Activated CD8-positive, alpha-beta memory T cell treated with anti-CD3 and anti-CD28 coated beads, Interleukin-2, amount 50 U/mL, for 4 hours (primary cell): ENCODE data around the gene LMF1.
"Not testable (repeated sequence)": the region's sequence is repeated elsewhere in the genome, so short reads cannot be mapped to it uniquely, and the experiment has no call there.

ENCODE experiments used
- DNase-seq: peaks from one replicate; pipeline ENCODE4 v3.0.0-alpha.2; 2020

LMF1 gene

DNA sequence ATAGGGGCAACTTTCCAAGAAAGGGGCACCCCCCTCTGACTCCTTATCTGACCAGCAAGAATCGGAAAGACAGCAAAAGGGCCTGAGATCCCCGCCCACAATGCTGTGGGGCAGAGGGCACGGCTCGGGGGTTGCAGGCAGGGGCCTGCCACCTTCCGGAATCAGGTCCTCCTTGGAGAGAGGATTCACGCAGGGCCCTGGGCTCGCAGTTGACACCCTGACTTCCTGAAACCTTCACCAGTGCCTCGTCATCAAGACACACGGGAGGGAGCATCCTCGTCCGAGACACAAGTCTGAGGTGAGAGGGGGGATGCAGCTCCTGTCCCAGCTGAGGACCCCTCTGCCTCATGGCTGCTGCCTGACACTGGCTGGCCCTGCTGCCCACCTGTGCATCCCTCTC, 81.2 kb downstream of the LMF1 start:
- DNase-seq: no peak

GRCh38 chr16:888901-889570, 81.7 kb downstream of the LMF1 start:
- no peak for DNase-seq

DNA sequence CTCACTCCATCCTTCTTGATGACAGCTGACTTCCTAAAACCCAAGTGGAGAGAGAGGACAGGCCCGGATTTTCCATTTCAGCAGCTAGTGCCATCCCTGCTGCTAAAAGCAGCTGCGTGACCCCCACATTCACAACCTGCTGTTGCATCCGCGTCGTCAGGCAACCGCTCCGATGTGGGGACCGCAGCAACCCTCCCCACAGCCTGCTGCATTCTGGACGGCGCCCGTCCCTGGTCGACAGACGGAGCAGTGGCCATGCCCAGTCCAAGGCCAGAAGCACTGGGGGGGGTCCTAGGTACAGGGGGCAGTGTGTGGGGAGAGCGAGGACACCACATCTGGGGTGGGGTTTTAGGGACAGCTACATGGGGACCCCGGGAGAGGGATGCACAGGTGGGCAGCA, 82.3 kb downstream of the LMF1 start:
- DNase-seq: not testable (repeated sequence)

DNA sequence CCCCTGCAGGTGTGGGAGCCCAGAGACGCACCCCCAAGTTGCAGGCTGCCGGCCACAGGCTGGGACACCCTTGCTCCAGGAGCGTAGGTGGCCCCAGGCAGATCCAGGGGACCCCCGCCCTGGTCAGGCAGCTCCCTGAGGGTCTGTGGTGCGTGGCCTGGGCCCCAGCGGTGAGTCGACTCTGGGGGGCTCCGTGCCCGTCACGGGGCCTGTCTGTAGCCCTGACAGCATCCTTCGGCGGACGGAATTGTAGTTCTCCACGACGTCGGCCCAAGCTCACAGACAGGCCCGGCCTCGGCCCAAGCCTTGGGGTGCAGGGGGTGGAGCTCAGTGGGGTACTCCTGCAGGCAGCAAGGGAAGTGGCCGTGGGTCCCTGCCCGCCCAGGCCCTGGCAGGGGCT, 82.9 kb downstream of the LMF1 start:
- no peak for DNase-seq

- DNase-seq: no peak
Measured at GRCh38 chr16:886802-887731, 83.7 kb downstream of the LMF1 start.

DNA sequence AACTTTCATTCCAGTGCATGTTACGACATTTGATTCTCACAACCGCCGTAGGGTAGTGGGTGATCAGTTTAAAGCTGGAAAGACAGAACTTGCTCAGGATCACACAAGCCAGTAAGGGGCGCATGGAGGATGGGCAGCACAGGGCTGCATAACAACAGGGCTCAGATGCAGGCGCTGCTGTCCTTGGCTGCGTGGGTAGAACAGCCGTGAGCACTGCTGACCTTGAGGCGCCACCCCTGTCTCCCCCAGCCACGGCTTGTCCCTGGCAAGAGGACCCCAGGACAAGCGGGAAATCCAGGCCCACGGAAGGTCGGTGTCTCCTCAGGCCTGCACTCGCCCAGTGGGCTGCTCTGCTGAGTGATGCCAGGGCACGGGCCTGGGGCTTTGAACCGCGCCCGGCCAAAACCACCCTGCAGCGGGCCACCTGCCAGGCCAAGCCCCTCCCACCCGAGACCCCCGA, 84.7 kb downstream of the LMF1 start:
- DNase-seq: no peak

- DNase-seq: no peak
Measured at GRCh38 chr16:885391-885790, 85.4 kb downstream of the LMF1 start.

DNA sequence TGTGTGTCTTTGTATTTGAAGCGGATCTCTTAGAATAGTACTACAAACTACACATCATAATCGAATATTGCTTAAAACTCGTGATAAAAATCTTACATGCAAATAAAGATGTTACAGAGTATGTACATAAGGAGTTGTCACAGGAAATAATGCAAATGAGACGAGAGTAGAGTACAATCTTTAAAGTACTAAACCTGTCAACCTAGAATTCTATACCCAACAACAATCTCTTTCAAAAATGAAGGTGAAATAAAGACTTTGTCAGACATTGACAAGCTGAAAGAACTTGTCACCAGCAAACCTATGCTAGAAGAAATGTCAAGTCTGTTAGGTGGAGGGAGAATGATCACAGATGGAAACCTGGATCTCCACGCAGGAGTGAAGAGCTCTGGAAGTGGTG, 86.6 kb downstream of the LMF1 start:
- no peak for DNase-seq

GRCh38 chr16:883781-884180, 87.0 kb downstream of the LMF1 start:
- no peak for DNase-seq

DNA sequence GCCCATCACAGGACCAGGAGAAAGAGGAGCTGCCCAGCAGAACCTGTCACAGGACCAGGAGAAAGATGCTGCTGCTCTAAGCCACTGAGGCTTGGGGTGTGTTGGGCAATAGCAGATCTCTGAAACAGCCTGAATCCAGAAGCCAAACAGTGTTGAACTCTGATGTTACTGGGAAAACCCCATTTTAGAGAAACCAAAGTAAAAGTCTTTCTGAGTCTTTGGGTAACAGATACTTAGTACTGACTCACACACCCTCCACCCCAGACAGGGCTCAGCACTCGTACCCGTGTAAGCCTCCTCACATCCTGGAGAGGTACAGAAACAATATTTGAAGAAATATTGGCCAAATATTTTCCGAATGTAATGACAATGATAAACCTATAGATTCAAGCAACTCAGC, 87.4 kb downstream of the LMF1 start:
- no peak for DNase-seq

GRCh38 chr16:882671-883070, 88.1 kb downstream of the LMF1 start:
- DNase-seq: not testable (repeated sequence)

- DNase-seq: no peak
Measured at GRCh38 chr16:882256-882655, 88.5 kb downstream of the LMF1 start.

- no peak for DNase-seq
Measured at GRCh38 chr16:881219-882097, 89.3 kb downstream of the LMF1 start.

DNA sequence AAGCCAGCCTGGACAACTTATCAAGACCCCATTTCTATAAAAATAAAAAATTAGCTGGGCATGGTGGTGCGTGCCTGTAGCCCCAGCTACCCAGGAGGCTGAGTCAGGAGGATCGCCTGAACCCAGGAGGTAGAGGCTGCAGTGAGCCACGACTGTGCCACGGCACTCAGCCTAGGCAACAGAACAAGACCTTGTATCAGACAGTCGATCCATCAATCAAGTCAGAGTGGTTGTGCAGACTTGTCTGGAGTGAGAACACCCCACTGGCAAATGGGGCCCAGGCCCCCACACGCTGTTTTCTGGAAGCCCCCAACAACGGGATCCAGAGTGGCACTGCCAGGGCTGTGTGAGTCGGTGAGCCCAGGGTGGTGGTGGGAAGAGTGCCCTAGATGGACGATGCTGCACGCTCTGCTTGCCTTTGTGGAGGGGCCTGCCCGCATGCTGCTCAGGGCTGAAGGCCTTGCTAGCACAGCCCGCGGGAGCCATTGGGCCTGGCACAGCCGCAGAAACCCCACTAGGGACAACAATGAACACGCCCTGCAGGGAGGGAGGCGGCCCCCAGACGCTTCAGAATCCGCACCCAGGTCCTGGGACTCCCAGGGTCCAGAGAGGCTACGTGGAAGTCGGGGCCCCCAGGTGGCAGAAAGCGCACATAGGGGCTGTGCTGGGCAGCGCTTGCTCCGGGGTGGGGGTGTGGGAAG, 90.2 kb downstream of the LMF1 start:
- peak; percentile 12 for DNase-seq

GRCh38 chr16:879986-880385, 90.8 kb downstream of the LMF1 start:
- no peak for DNase-seq

DNA sequence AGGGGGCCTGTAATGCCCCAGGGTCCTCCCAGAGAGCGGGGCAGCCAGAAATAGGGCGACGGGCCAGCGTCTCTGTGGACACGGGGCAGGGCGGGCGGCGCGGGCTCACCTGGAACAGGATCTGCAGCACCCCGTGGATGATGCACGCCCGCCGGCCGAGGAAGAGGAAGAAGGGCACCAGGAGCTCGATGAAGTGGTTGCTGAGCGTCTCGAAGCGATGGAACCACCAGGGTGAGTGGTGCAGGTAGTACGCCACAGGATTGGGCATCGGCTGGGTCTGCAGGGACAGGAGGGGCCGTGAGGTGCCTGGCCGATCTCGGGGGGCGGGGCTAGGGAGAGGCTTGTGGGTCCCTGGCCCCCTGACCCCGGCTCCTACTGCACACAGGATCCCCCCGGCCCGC, 91.3 kb downstream of the LMF1 start:
- DNase-seq: no peak

- no peak for DNase-seq
Measured at GRCh38 chr16:878886-879285, 91.9 kb downstream of the LMF1 start.

DNA sequence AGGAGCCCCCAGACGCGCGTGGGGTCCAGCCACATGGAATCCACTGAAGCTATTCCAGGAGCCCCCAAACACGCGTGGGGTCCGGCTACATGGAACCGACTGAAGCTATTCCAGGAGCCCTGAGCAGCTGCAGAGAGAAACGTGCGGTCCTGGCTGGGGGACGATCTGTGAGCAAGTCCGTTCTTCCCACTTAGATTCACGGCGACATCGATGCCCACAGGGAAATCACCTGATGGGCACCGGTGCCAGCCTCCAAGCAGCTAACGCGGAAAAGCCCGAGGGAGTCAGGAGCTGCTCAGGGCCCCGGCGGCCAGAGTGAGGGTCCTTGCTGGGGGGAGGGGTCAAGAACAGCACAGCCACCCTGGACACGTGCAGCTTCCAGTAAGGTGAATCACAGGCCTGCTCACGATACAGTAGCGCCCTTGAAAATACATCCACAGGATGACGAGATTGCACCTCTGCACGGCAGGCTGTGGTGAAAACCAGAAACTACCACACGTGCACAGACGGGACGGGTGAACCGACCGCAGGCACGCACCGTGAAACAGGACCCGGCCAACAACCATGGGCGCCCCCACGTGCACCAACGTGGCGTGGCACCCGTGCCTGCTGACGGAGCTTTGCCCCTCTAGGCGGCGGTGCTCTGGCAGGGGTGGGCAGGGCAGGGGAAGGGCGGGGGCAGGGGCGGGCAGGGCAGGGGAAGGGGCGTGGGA, 92.6 kb downstream of the LMF1 start:
- DNase-seq: no peak

GRCh38 chr16:877242-878071, 93.3 kb downstream of the LMF1 start:
- no peak for DNase-seq

- DNase-seq: no peak
Measured at GRCh38 chr16:876523-877241, 94.1 kb downstream of the LMF1 start.

- no peak for DNase-seq
Measured at GRCh38 chr16:876041-876335, 94.8 kb downstream of the LMF1 start.
